Caco-2 (cell line): ENCODE measurements around the gene RAB7B. TPM values are rescaled to one million over a fixed set of nuclear protein-coding genes. Genes with fewer than 3 reads are reported as not detected.

ENCODE experiments used
- BruUV-seq: library from RNA; stranded (reverse); fragments of 400-500 nt; replicated peaks from 2 replicates; lab custom pipeline; 2021; lab: Mats Ljungman, UMichigan
- CTCF ChIA-PET: fragments of 300-600 bp; sonication (Branson Sonifier 250); formaldehyde crosslinking; loops from one replicate; lab custom pipeline; 2022; ENCODE audit warnings: antibody characterized with exemption; lab: Charles Lee
- POLR2A ChIA-PET: fragments of 300-600 bp; sonication (Branson Sonifier 250); formaldehyde crosslinking; loops from one replicate; lab custom pipeline; 2022; ENCODE audit warnings: antibody characterized with exemption; lab: Charles Lee
- DNase-seq, 2 experiments: peaks; one replicate each; pipeline versions ENCODE4 v3.0.0 to v3.0.0-alpha.2; 2020 to 2022
- H3K27me3 ChIP-seq: replicated peaks from 2 replicates; pipeline ENCODE4 v1.6.0; 2011; ENCODE audit warnings: low read length; ENCODE audit not compliant: control insufficient read depth, insufficient read depth
- H3K36me3 ChIP-seq: 2 replicates; pipeline ENCODE4 v1.5.1; 2011; ENCODE audit warnings: low read length; ENCODE audit not compliant: control insufficient read depth, insufficient read depth
- H3K4me1 ChIP-seq: fragments of 250-450 bp; sonication (Bioruptor Pico); 2 replicates; pipeline ENCODE4 v1.5.1; 2020; ENCODE audit warnings: mild to moderate bottlenecking
- H3K4me3 ChIP-seq: 2 replicates; pipeline ENCODE4 v1.5.1; 2011; ENCODE audit warnings: low read depth, mild to moderate bottlenecking, control low read depth, low read length
- H3K9me3 ChIP-seq: fragments of 250-450 bp; sonication (Bioruptor Pico); 2 replicates; pipeline ENCODE4 v1.5.1; 2020; ENCODE audit warnings: mild to moderate bottlenecking, moderate library complexity
- H3K27ac Mint-ChIP-seq: one replicate; pipeline ENCODE4 v1.8.0; 2022; ENCODE audit warnings: mixed read lengths; ENCODE audit not compliant: unreplicated experiment
- H3K27me3 Mint-ChIP-seq: one replicate; pipeline ENCODE4 v1.8.0; 2022; ENCODE audit warnings: mixed read lengths; ENCODE audit not compliant: insufficient read depth, unreplicated experiment
- H3K36me3 Mint-ChIP-seq: one replicate; pipeline ENCODE4 v1.8.0; 2022; ENCODE audit warnings: mild to moderate bottlenecking, mixed read lengths; ENCODE audit not compliant: insufficient read depth, unreplicated experiment
- H3K4me1 Mint-ChIP-seq: one replicate; pipeline ENCODE4 v1.8.0; 2022; ENCODE audit warnings: low read depth, mixed read lengths; ENCODE audit not compliant: unreplicated experiment
- H3K4me3 Mint-ChIP-seq: one replicate; pipeline ENCODE4 v1.8.0; 2022; ENCODE audit warnings: mild to moderate bottlenecking, moderate library complexity, mixed read lengths; ENCODE audit not compliant: unreplicated experiment
- H3K9me3 Mint-ChIP-seq: one replicate; pipeline ENCODE4 v1.8.0; 2022; ENCODE audit warnings: mixed read lengths; ENCODE audit not compliant: unreplicated experiment
- CTCF ChIP-seq, 2 experiments: fragments of 200-600 bp in 1 of 2; IDR thresholded peaks; 1 replicate in 1 of 2; 2 replicates in 1 of 2; pipeline versions ENCODE4 v1.5.1 to v1.8.0; 2011 to 2022; ENCODE audit warnings: antibody characterized with exemption in 1 of 2, control low read depth in 1 of 2, inconsistent platforms in 1 of 2, low read depth in 1 of 2, low read length in 1 of 2, mild to moderate bottlenecking in 1 of 2, moderate library complexity in 1 of 2; ENCODE audit not compliant: insufficient read depth in 1 of 2, severe bottlenecking in 1 of 2, unreplicated experiment in 1 of 2
- intact Hi-C: fragments of 100-400 bp; cut with micrococcal nuclease; formaldehyde crosslinking; loops from one replicate; pipeline ENCODE4 v1.10.0; 2022; ENCODE audit not compliant: unreplicated experiment
- total RNA-seq: library from RNA; stranded (reverse); gene quantifications from 2 replicates; pipeline ENCODE4 v1.2.3, GENCODE V29; 2022

Gene RAB7B
- total RNA-seq, 1 experiment from 2014 or later: not detected

- no peak for DNase-seq
- no peak overlapping the region for H3K4me3 ChIP-seq
- no peaks in the 10 kb centered on the region for H3K9me3 ChIP-seq
- intact Hi-C loops: no loop called here
- Mint-ChIP-seq H3K9me3 (no peaks in the 10 kb centered on the region), H3K4me1 (peaks cover 7% of the 10 kb centered on the region), H3K4me3 (no peak overlapping the region), H3K27ac (no peak overlapping the region), H3K36me3 (peaks cover 5% of the 10 kb centered on the region), H3K27me3 (peaks cover 10% of the 10 kb centered on the region)
- H3K27me3 ChIP-seq: no peaks in the 10 kb centered on the region
- no peaks in the 10 kb centered on the region for H3K36me3 ChIP-seq
- BruUV-seq: no TSS peak
- ChIA-PET POLR2A (no interaction called here), CTCF (no interaction called here)
- peaks cover 16% of the 10 kb centered on the region; the same call in 1 of the 2 replicates for H3K4me1 ChIP-seq
- no peak for TF ChIP-seq CTCF (IDR thresholded peaks at IDR 0.05; ENCODE audit: insufficient read depth in 1 of 2, low read depth in 1 of 2, low read length in 1 of 2, severe bottlenecking in 1 of 2, unreplicated experiment in 1 of 2)
Observed at GRCh38 chr1:205942631-205943159, 60.5 kb downstream of the RAB7B start.

- ChIA-PET CTCF (no interaction called here), POLR2A (no interaction called here)
- Histone ChIP-seq H3K36me3 (no peaks in the 10 kb centered on the region), H3K4me3 (no peak overlapping the region), H3K9me3 (no peaks in the 10 kb centered on the region), H3K27me3 (no peaks in the 10 kb centered on the region), H3K4me1 (peaks cover 24% of the 10 kb centered on the region)
- H3K36me3 Mint-ChIP-seq: peaks cover 5% of the 10 kb centered on the region
- no peak overlapping the region for H3K27ac Mint-ChIP-seq
- H3K4me1 Mint-ChIP-seq: peaks cover 21% of the 10 kb centered on the region
- intact Hi-C loops: no loop called here
- no peak overlapping the region for H3K4me3 Mint-ChIP-seq
- no TSS peak for BruUV-seq
- no peak for TF ChIP-seq CTCF (IDR thresholded peaks at IDR 0.05; ENCODE audit: insufficient read depth in 1 of 2, low read depth in 1 of 2, low read length in 1 of 2, severe bottlenecking in 1 of 2, unreplicated experiment in 1 of 2)
- H3K27me3 Mint-ChIP-seq: peaks cover under 1% of the 10 kb centered on the region
- no peak for DNase-seq
- H3K9me3 Mint-ChIP-seq: no peaks in the 10 kb centered on the region
Observed at GRCh38 chr1:205940710-205941109, 62.5 kb downstream of the RAB7B start.

GRCh38 chr1:205939690-205940330 is 63.4 kb downstream of the RAB7B start:
- Mint-ChIP-seq H3K4me1 (peaks cover 21% of the 10 kb centered on the region), H3K4me3 (no peak overlapping the region), H3K9me3 (no peaks in the 10 kb centered on the region), H3K36me3 (peaks cover 5% of the 10 kb centered on the region), H3K27ac (no peak overlapping the region), H3K27me3 (no peaks in the 10 kb centered on the region)
- intact Hi-C loops: no loop called here
- Histone ChIP-seq H3K36me3 (no peaks in the 10 kb centered on the region), H3K4me3 (no peak overlapping the region), H3K4me1 (peaks cover 15% of the 10 kb centered on the region), H3K27me3 (no peaks in the 10 kb centered on the region), H3K9me3 (no peaks in the 10 kb centered on the region)
- TF ChIP-seq CTCF (IDR thresholded peaks at IDR 0.05; ENCODE audit: insufficient read depth in 1 of 2, low read depth in 1 of 2, low read length in 1 of 2, severe bottlenecking in 1 of 2, unreplicated experiment in 1 of 2): no peak
- ChIA-PET CTCF (no interaction called here), POLR2A (no interaction called here)
- BruUV-seq: no TSS peak
- DNase-seq: peak in 1 of 2 experiments; percentile 34
